SK-N-MC (cell line): ENCODE data around the gene NHERF2.

ENCODE experiments used
- EZH2 ChIP-seq: fragments of 200-600 bp; sonication (generic); IDR thresholded peaks from one replicate; pipeline ENCODE4 v1.6.1; 2017; ENCODE audit warnings: antibody characterized with exemption
- FOXP2 ChIP-seq: optimal IDR thresholded peaks from 2 replicates; pipeline ENCODE3; 2011; ENCODE audit warnings: mild to moderate bottlenecking, moderate library complexity; ENCODE audit not compliant: insufficient read depth; ENCODE audit errors: extremely low read length, control extremely low read depth
- POLR2AphosphoS5 ChIP-seq: IDR thresholded peaks from 2 replicates; pipeline ENCODE4 v1.6.1; 2012; ENCODE audit warnings: mild to moderate bottlenecking, low read depth, low read length, borderline replicate concordance

- TF ChIP-seq EZH2, result no peak
- TF ChIP-seq POLR2AphosphoS5, result no peak
- no peak for TF ChIP-seq FOXP2
These were observed 17.5 kb upstream of the NHERF2 start for GRCh38 chr16:2009164-2009711.
